T-helper 17 cell (primary cell): Measurements from ENCODE around the gene TRERF1. TPM values are rescaled to one million over a fixed set of nuclear protein-coding genes. Genes with fewer than 3 reads are reported as not detected.
"Not testable (repeated sequence)": the region's sequence is repeated elsewhere in the genome, so short reads cannot be mapped to it uniquely, and the experiment has no call there.

Experiments used
- ATAC-seq: fragments of 150-1000 bp; cut with Tn5 transposase; 2 replicates; pipeline ENCODE4 v1.10.0; 2021; ENCODE audit warnings: mild to moderate bottlenecking, moderate library complexity
- DNase-seq, 3 donors: peaks; one replicate each; pipeline versions ENCODE4 v3.0.0 to v3.0.0-alpha.2; 2020 to 2021
- H3K9me3 ChIP-seq: one replicate; pipeline ENCODE4 v1.7.0; 2013; ENCODE audit warnings: low read length, mild to moderate bottlenecking; ENCODE audit not compliant: control insufficient read depth, poor library complexity, severe bottlenecking
- H3K27ac Mint-ChIP-seq: one replicate; pipeline ENCODE4 v1.8.0; 2022; ENCODE audit warnings: mild to moderate bottlenecking, moderate library complexity, mixed read lengths
- H3K27me3 Mint-ChIP-seq: one replicate; pipeline ENCODE4 v1.8.0; 2022; ENCODE audit warnings: mixed read lengths
- H3K36me3 Mint-ChIP-seq: one replicate; pipeline ENCODE4 v1.8.0; 2022; ENCODE audit warnings: low read depth, mixed read lengths
- H3K4me1 Mint-ChIP-seq: one replicate; pipeline ENCODE4 v1.8.0; 2022; ENCODE audit warnings: mild to moderate bottlenecking, mixed read lengths
- H3K4me3 Mint-ChIP-seq: one replicate; pipeline ENCODE4 v1.8.0; 2022; ENCODE audit warnings: mild to moderate bottlenecking, moderate library complexity, mixed read lengths
- total RNA-seq, 4 donors: library from RNA in 2 of 4; stranded (reverse) in 2 of 4; gene quantifications; one replicate each; pipeline ENCODE4 v1.2.3 and lab custom pipeline; 2022 to 2026

TRERF1 gene
- total RNA-seq, 2 donors from 2014 or later = 28.6 to 31.2 TPM

DNA sequence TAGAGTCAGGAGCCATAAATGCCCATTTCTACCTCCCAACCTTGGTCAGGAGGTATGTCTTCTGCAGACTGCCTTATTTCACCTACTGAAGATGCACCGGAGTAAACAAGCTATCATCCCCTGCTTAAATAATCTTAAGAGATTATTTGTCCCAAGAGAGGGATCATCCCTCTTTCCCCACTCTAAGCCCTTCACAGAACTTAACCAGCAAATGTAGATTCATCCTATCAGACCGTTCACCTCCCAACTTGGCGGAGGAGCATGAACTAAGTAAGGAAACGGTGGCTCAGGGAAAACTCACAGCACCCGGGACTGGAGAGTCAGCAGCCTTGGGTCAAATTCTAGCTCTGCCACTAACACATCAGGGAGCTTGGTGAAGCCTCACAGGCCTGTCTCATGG lies 115.3 kb downstream of the TRERF1 start:
- no peaks in the 10 kb centered on the region for H3K9me3 ChIP-seq
- Mint-ChIP-seq H3K27me3 (no peaks in the 10 kb centered on the region), H3K27ac (peak overlapping the region; percentile 56), H3K4me1 (peaks cover 42% of the 10 kb centered on the region), H3K4me3 (no peak overlapping the region), H3K36me3 (no peaks in the 10 kb centered on the region)
- no peak for ATAC-seq
- DNase-seq = no peak

DNA sequence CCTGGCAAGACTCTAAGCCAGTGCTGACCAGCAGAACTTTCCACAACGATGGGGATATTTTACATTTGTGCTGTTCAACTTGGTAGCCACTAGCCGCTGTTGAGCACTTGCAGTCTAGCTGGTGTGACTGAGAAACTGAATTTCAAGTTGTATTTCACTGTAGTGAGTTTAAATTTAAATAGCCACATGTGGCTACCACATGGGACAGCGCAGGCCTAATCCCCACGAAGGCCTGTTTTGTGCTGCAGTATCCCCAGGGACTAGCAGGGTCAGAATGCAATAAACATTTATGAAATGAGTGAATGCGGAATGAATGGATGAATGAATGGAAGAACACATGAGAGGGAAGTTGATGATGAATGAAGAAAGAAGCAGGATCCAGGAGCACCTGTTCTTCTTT lies 115.8 kb downstream of the TRERF1 start:
- Mint-ChIP-seq H3K27ac (peak overlapping the region; percentile 56), H3K27me3 (no peaks in the 10 kb centered on the region), H3K36me3 (no peaks in the 10 kb centered on the region), H3K4me3 (no peak overlapping the region), H3K4me1 (peaks cover 41% of the 10 kb centered on the region)
- ATAC-seq = no peak
- no peaks in the 10 kb centered on the region for H3K9me3 ChIP-seq
- no peak for DNase-seq

DNA sequence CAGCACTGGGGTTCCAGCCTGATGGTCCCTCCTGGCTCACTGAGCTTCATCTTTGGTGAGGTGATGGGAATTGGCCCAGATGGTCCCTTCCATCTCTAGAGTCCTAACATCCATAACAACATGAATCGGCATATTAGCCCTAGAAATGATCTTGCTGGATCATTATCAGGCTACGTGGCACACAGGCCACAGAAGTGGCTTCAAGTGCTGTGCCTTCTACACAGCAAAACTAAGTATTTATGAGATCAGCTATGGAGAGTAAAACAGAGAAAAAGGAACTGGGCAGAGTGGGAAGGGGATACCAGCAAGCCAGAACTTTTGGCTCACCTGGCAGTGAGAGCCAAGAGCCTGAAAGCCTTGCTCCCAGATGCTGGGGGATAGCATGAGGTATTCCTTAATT lies 116.9 kb downstream of the TRERF1 start:
- no peaks in the 10 kb centered on the region for H3K36me3 Mint-ChIP-seq
- ATAC-seq (no peak), DNase-seq (no peak)
- H3K27me3 Mint-ChIP-seq = no peaks in the 10 kb centered on the region
- H3K9me3 ChIP-seq = no peaks in the 10 kb centered on the region
- peak overlapping the region; percentile 9 for H3K27ac Mint-ChIP-seq
- peaks cover 37% of the 10 kb centered on the region for H3K4me1 Mint-ChIP-seq
- H3K4me3 Mint-ChIP-seq = no peak overlapping the region

DNA sequence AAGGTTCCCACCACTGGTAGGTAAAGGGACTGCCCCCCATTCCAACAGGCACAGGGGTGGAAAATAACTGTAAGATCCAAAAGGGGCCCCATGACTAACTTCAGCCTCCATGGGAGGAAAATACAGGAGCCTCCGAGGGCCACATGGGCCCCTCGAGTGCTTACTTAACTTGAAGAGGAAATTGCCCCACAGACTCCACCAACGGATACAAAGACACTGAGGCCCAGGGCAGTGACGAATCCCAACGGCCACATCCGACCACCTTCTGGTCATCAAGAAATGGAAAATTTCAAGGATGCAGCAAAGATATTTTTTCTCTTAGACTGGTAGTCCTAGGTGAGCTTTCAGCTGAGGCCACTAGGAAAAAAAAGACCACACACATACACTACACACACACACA lies 118.1 kb downstream of the TRERF1 start:
- ATAC-seq (no peak), DNase-seq (no peak)
- H3K9me3 ChIP-seq = no peaks in the 10 kb centered on the region
- no peaks in the 10 kb centered on the region for H3K36me3 Mint-ChIP-seq
- H3K27ac Mint-ChIP-seq = no peak overlapping the region
- peaks cover 29% of the 10 kb centered on the region for H3K4me1 Mint-ChIP-seq
- H3K27me3 Mint-ChIP-seq = no peaks in the 10 kb centered on the region
- H3K4me3 Mint-ChIP-seq = no peak overlapping the region

DNA sequence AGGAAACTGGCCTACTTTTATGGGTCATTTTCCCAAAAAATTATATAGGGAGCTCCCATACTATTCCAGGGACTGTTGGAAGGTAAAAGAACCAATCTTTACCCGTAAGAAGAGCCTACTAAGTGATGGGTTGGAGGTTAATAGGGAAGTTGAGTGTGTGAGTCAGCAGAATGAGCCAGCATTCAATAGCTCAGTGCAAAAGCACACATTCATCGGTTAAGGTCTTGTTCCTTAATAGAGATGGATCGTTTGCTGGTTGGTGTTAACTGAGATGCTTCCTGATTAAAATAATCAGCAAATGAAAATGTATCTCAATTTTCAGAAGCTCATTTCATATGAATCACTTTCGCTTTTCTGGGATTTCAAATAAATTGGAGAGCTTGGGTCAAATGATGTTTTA lies 118.8 kb downstream of the TRERF1 start:
- H3K9me3 ChIP-seq = no peaks in the 10 kb centered on the region
- Mint-ChIP-seq H3K4me1 (peaks cover 26% of the 10 kb centered on the region), H3K36me3 (no peaks in the 10 kb centered on the region), H3K27me3 (no peaks in the 10 kb centered on the region), H3K27ac (no peak overlapping the region), H3K4me3 (no peak overlapping the region)
- no peak for ATAC-seq
- no peak for DNase-seq

DNA sequence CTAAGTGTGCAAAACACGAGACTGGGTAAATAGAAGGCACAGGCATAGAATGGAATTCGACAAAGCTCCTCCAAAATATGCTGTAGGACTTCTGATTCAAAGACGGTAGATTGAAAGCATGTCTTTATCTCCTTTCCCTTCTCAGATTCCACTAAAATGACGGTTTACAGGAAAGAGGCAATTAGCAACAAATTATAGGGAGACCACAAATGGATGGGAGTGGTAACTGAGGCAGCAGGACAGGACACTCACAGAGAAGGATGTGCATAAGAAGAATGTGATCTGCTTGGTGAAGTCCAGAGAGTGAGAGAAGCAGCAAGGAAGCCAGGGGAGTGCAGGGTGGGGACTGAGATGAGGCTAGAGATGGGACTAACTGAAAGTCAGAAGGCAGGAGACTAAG lies 120.7 kb downstream of the TRERF1 start:
- Mint-ChIP-seq H3K4me1 (peaks cover 29% of the 10 kb centered on the region), H3K36me3 (peaks cover 3% of the 10 kb centered on the region), H3K27ac (no peak overlapping the region), H3K27me3 (no peaks in the 10 kb centered on the region), H3K4me3 (no peak overlapping the region)
- no peak for ATAC-seq
- no peak for DNase-seq
- H3K9me3 ChIP-seq = no peaks in the 10 kb centered on the region

DNA sequence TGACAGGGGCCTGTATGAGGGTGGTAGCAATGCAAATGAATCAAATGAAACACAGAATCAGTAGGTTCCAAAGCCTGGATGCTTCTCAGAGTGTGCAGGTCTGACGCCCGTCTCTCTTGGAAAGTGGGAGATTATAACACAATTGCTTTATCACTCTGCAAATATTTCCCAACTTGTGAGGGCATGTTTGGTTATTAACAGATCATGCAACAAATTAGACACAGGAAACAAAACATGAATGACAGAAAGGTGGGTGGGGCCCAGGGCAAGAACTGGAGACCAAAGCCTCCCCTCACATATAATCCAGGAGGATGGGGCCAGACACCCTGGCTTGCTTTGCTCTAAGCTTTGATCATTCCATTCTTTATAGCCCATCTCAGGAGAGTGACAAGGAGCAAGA lies 125.5 kb downstream of the TRERF1 start:
- no peak for DNase-seq
- H3K4me3 Mint-ChIP-seq = no peak overlapping the region
- no peak for ATAC-seq
- no peaks in the 10 kb centered on the region for H3K9me3 ChIP-seq
- peaks cover 5% of the 10 kb centered on the region for H3K36me3 Mint-ChIP-seq
- H3K27me3 Mint-ChIP-seq = no peaks in the 10 kb centered on the region
- no peak overlapping the region for H3K27ac Mint-ChIP-seq
- peaks cover 24% of the 10 kb centered on the region for H3K4me1 Mint-ChIP-seq

DNA sequence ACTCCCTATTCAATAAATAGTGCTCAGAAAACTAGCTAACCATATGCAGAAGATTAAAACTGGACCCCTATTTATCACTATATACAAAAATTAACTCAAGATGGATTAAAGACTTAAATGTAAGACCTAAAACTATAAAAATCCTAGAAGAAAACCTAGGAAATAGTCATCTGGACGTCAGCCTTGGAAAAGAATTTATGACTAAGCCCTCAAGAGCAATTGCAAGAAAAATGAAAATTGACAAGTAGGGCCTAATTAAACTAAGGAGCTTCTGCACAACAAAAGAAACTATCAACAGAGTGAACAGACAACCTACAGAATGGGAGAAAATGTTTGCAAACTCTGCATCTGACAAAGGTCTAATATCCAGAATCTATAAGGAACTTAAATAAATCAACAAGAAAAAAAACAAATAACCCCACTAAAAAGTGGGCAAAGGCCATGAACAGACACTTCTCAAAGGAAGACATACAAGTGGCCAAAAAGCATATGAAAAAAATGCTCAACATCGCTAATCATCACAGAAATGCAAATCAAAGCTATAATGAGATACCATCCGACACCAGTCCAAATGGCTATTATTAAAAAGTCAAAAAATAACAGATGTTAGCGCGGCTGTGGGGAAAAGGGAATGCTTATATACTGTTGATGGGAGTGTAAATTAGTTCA lies 126.9 kb downstream of the TRERF1 start:
- not testable (repeated sequence) for H3K9me3 ChIP-seq, ATAC-seq, DNase-seq, H3K36me3 Mint-ChIP-seq, H3K27ac Mint-ChIP-seq, H3K4me3 Mint-ChIP-seq, H3K27me3 Mint-ChIP-seq
- peaks cover 23% of the 10 kb centered on the region for H3K4me1 Mint-ChIP-seq

DNA sequence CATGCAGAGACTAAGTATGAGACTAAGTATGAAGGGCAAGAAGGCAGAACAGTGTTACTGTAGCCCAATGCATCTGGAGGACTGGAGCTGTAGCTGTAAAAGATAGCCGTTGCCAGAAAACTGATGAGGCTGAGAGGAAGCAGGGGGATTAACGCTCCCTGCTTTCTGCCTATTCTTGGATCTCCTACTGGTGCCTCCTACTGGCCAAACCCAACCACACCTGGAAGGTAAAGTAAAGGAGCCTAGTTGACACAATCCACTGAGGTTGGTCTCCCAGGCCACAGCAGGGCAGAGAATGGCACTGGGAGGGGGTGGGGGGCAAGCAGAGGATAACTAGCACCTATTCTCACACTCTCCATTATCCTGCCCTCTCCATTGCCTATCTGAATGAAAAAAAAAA lies 129.1 kb downstream of the TRERF1 start:
- H3K9me3 ChIP-seq = no peaks in the 10 kb centered on the region
- Mint-ChIP-seq H3K27ac (peak overlapping the region; percentile 34), H3K4me3 (no peak overlapping the region), H3K36me3 (peaks cover 4% of the 10 kb centered on the region), H3K4me1 (peaks cover 23% of the 10 kb centered on the region), H3K27me3 (no peaks in the 10 kb centered on the region)
- DNase-seq (no peak), ATAC-seq (no peak)

DNA sequence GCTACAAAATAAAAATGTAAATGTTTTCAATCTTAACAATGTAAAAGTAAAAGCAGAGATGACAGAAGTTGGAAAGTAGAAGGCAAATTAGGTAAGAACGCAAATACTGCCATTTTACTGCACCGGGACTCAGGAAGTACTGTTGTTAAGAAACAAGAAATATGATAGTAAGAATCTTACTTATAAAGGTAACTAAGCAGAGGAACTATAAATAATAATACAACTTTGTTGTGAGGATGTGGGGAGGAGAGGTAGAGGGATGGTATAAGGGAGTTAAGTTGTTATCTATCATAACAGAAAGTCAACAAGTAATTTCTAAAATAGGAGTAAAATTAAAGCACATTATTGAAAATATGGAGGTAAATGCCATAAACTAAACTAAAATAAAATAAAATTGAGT lies 129.8 kb downstream of the TRERF1 start:
- H3K36me3 Mint-ChIP-seq = peaks cover 2% of the 10 kb centered on the region
- ATAC-seq (peak; percentile 40), DNase-seq (no peak)
- H3K9me3 ChIP-seq = no peaks in the 10 kb centered on the region
- peak overlapping the region; percentile 34 for H3K27ac Mint-ChIP-seq
- H3K4me1 Mint-ChIP-seq = peaks cover 22% of the 10 kb centered on the region
- no peak overlapping the region for H3K4me3 Mint-ChIP-seq
- no peaks in the 10 kb centered on the region for H3K27me3 Mint-ChIP-seq

DNA sequence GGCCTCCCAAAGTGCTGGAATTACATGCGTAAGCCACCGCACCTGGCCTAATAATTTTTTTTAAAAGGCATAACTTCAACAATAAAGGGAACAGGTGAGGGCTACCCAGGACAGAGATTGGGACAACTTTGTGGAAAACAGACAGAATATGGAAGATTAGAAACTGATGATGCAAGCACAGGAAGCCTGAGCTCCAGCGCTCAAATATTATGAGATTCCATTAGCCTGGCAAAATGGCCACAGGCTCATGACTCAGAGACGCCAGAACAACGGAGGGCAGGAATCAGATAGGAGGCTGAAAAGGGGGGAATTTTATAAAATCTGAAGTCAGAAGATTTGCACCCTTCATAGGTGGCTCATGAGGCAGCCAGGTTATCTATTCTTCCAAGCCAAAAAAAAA lies 131.0 kb downstream of the TRERF1 start:
- H3K27me3 Mint-ChIP-seq = no peaks in the 10 kb centered on the region
- DNase-seq = no peak
- ATAC-seq = no peak
- H3K27ac Mint-ChIP-seq = peak overlapping the region; percentile 37
- H3K4me3 Mint-ChIP-seq = no peak overlapping the region
- H3K36me3 Mint-ChIP-seq = peaks cover 2% of the 10 kb centered on the region
- no peaks in the 10 kb centered on the region for H3K9me3 ChIP-seq
- H3K4me1 Mint-ChIP-seq = peaks cover 18% of the 10 kb centered on the region

DNA sequence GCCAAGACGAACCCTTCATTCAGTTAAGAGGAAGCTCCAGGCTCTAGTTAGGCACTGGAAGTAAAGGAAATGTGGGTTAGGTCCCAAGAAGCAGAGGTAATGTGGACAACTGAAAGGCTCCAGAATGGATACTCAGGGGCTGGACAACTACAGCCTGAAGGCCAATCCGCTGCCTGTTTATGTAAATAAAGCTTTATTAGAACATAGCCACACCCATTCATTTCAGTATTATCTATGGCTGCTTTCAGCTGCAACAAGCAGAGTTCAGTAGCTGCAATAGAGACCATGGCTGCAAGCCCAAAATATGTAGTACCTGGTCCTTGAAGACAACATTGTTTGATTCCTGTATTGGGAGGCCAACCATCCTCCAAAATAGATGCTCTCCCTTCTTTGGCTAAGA lies 133.2 kb downstream of the TRERF1 start:
- no peaks in the 10 kb centered on the region for H3K27me3 Mint-ChIP-seq
- peaks cover 31% of the 10 kb centered on the region for H3K4me1 Mint-ChIP-seq
- DNase-seq (no peak), ATAC-seq (no peak)
- H3K27ac Mint-ChIP-seq = no peak overlapping the region
- H3K9me3 ChIP-seq = no peaks in the 10 kb centered on the region
- no peak overlapping the region for H3K4me3 Mint-ChIP-seq
- no peaks in the 10 kb centered on the region for H3K36me3 Mint-ChIP-seq

DNA sequence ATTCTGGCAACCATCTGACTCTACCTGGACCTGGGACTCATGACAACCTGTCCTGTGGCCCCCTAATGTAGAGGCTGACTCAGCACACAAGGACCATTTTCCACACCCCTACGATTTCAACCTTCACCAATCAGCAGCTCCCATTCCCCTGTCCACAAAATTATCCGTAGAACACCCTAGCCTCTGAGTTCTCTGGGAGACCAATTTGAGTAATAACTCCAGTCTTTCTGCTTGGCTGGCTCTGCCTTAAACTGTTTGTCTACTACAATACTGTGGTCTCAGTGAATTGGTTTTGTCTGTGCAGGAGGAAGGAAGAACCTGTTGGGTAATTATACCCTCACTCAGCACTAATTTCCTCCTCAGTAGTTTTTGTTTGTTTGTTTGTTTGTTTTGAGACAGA lies 134.7 kb downstream of the TRERF1 start:
- ATAC-seq (no peak), DNase-seq (no peak)
- Mint-ChIP-seq H3K36me3 (no peaks in the 10 kb centered on the region), H3K27me3 (no peaks in the 10 kb centered on the region), H3K4me1 (peaks cover 36% of the 10 kb centered on the region), H3K27ac (peak overlapping the region; percentile 1), H3K4me3 (peak overlapping the region; percentile 21)
- no peaks in the 10 kb centered on the region for H3K9me3 ChIP-seq
